ENCODE results near the gene OR52N5.

DNA sequence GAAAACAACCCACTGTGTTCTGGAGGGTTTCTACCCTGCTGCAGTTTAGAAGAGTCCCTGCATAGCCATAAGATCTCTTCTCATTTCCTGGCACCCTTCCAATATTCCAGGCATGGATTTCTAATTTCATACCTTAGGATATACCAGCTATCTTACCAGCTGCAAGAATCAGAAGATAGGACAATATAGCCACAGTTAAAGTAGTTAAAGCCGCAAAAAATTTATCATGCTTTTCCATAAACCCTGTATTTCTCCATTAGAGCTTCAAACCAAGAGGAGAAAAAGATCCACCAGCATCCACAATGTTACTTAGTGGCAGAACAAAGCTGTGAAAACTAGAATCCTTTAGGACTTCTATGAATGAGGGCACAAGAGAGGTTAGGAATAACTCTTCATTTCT, 55.5 kb downstream of the OR52N5 start:
- TF ChIP-seq, protein P1, sequence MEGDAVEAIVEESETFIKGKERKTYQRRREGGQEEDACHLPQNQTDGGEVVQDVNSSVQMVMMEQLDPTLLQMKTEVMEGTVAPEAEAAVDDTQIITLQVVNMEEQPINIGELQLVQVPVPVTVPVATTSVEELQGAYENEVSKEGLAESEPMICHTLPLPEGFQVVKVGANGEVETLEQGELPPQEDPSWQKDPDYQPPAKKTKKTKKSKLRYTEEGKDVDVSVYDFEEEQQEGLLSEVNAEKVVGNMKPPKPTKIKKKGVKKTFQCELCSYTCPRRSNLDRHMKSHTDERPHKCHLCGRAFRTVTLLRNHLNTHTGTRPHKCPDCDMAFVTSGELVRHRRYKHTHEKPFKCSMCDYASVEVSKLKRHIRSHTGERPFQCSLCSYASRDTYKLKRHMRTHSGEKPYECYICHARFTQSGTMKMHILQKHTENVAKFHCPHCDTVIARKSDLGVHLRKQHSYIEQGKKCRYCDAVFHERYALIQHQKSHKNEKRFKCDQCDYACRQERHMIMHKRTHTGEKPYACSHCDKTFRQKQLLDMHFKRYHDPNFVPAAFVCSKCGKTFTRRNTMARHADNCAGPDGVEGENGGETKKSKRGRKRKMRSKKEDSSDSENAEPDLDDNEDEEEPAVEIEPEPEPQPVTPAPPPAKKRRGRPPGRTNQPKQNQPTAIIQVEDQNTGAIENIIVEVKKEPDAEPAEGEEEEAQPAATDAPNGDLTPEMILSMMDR (IDR thresholded peaks at IDR 0.05): no peak
- no peak for TF ChIP-seq POLR2A (IDR thresholded peaks at IDR 0.05)

Measured in heart left ventricle (tissue), 13 donors.